GM12891 (cell line): ENCODE results near the gene PSMD11.

Experiments
- PAX5 ChIP-seq: IDR thresholded peaks from 2 replicates; pipeline ENCODE4 v1.6.1; 2011; ENCODE audit warnings: low read length, moderate library complexity, mild to moderate bottlenecking; ENCODE audit not compliant: insufficient read depth, severe bottlenecking
- POLR2A ChIP-seq: IDR thresholded peaks from 2 replicates; pipeline ENCODE4 v1.6.1; 2011; ENCODE audit warnings: low read depth, low read length, control low read depth
- POLR2AphosphoS5 ChIP-seq: IDR thresholded peaks from 2 replicates; pipeline ENCODE4 v1.6.1; 2011; ENCODE audit warnings: low read depth, low read length, control low read depth
- POU2F2 ChIP-seq: IDR thresholded peaks from 2 replicates; pipeline ENCODE4 v1.6.1; 2011; ENCODE audit warnings: low read depth, mild to moderate bottlenecking, control low read depth, low read length, moderate library complexity
- SPI1 ChIP-seq: IDR thresholded peaks from 2 replicates; pipeline ENCODE4 v1.6.1; 2011; ENCODE audit warnings: low read depth, low read length, control low read depth
- TAF1 ChIP-seq: IDR thresholded peaks from 2 replicates; pipeline ENCODE4 v1.6.1; 2011; ENCODE audit warnings: low read depth, low read length, control low read depth

DNA sequence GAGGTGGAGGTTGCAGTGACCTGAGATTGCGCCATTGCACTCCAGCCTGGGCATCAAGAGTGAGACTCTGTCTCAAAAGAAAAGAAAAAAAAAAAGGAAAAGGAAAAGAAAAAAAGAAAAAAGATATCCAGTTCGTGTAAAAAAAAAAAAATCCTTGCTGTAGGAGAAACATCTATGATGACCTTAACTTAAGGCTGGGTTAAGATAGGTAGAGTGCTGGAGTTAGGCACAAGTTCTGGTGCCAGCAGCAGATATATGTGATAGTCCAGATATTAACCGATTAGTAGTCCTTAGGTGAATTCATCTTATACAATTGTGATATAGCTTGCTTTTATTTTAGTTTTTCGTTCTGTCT, 17.2 kb downstream of the PSMD11 start:
- TF ChIP-seq POLR2AphosphoS5, result no peak
- TF ChIP-seq TAF1, result no peak
- no peak for TF ChIP-seq POLR2A
- no peak for TF ChIP-seq SPI1
- TF ChIP-seq PAX5, result no peak
- TF ChIP-seq POU2F2, result no peak
